ENCODE results near the gene MAP2K5.
A peak's percentile ranks its signal among the peaks of the same experiment; 100 is the strongest.

Gene MAP2K5

GRCh38 chr15:67822537-67823313 is 280.2 kb downstream of the MAP2K5 start:
- TF ChIP-seq, protein P1, sequence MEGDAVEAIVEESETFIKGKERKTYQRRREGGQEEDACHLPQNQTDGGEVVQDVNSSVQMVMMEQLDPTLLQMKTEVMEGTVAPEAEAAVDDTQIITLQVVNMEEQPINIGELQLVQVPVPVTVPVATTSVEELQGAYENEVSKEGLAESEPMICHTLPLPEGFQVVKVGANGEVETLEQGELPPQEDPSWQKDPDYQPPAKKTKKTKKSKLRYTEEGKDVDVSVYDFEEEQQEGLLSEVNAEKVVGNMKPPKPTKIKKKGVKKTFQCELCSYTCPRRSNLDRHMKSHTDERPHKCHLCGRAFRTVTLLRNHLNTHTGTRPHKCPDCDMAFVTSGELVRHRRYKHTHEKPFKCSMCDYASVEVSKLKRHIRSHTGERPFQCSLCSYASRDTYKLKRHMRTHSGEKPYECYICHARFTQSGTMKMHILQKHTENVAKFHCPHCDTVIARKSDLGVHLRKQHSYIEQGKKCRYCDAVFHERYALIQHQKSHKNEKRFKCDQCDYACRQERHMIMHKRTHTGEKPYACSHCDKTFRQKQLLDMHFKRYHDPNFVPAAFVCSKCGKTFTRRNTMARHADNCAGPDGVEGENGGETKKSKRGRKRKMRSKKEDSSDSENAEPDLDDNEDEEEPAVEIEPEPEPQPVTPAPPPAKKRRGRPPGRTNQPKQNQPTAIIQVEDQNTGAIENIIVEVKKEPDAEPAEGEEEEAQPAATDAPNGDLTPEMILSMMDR (IDR thresholded peaks at IDR 0.05; ENCODE audit: insufficient read depth, low read length, missing control alignments) = no peak
- ChIA-PET CTCF (interaction anchor here (0.6 to 1.2 kb wide), 2 partner anchors 360 to 376 kb away, joined by 3 read pairs; no protein-coding TSS in a partner anchor), POLR2A (no interaction called here)
- no peak overlapping the region for H3K4me3 ChIP-seq (ENCODE audit: low read depth, low read length)
- no peak for DNase-seq (ENCODE audit: low read depth, low spot score)

DNA sequence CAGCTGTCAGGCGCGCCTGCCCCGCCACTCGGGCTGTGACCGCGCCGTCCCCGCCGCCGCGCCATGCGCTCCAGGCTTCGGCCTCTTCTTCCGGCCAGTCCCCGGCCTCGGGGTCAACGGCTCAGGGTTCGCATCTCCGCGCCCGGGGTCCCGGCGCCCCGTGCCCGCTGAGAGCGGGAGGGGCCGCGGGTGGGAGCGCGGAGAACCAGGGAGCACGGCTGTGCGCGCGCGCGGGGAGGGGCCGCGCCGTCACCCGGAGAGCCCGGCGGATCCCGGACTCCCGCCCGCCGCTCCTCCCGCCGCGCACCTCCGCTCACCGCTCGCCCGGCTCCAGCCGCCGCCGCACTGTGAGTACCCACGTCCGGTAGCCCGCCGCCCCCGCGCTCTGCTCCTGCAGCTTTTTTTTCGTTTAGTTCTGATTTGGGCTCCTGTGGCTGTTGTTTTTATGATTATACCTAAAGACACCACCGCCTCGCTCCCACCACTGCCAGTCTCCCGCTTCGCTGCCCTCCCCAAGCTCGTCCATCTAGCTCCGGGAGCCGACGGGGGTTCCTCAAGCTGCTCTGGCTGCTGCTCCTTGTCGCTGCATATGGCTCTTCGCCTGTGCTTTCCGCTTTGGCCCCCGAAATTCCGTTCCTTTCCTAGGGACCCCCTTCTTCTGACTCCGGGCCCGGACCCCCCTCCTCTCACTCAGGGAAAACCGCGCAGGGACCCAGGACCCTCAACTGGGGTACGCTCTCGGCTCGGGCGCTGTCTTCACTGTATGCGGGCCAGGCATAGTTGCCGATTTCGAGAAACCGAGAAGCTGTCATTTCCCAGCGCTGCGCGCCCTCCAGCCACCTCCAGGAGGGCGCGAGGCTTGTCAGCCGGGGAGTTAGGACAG is 281.1 kb downstream of the MAP2K5 start:
- H3K4me3 ChIP-seq (ENCODE audit: low read depth, low read length) = no peak overlapping the region
- ChIA-PET CTCF (interaction anchor here (0.6 to 1.6 kb wide), 5 partner anchors 12 to 377 kb away, joined by 3 to 6 read pairs (median 3); no protein-coding TSS in a partner anchor), POLR2A (no interaction called here)
- TF ChIP-seq, protein P1 (IDR thresholded peaks at IDR 0.05; ENCODE audit: insufficient read depth, low read length, missing control alignments) = no peak
- no peak for DNase-seq (ENCODE audit: low read depth, low spot score)

DNA sequence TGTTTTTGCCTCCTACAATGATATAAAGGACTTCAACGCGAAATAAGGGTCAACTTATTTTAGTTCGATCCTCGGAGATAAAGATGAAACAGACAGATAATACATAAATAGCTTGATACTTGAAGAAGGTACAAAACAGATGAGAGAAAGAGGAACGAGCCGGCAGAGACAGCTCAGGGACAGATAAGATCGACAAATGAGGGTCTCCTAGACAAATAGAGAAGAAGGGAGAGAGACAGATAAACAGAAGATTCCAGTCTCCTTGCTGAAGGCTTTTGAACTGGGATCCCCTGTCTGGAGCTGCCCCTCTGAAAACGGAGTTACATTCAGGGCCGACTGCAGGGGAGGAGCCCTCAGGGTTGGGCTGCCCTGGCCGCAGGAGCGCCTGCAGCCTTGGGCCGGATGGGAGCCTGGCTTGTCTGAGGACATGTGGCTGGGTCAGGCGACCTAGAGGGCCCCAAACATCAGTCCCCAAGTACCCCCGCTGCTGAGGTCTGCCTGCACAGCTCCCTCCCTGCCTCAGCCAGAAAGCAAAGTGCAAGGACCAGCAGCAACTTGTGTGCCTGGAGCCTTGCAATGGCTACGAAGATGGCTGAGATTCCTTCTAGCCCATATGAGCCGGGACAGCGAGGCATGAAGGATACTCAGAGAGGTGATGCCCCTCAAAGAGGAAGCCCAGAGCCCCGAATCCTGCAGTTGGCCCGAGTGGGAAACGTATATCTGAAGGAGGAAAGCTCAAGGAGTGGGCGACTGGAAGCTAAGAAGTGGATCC is 281.9 kb downstream of the MAP2K5 start:
- ChIA-PET POLR2A (no interaction called here), CTCF (interaction anchor here (1.0 to 1.6 kb wide), 4 partner anchors 12 to 378 kb away, joined by 3 to 6 read pairs (median 4); no protein-coding TSS in a partner anchor)
- no peak overlapping the region for H3K4me3 ChIP-seq (ENCODE audit: low read depth, low read length)
- DNase-seq (ENCODE audit: low read depth, low spot score) = no peak
- TF ChIP-seq, protein P1 (IDR thresholded peaks at IDR 0.05; ENCODE audit: insufficient read depth, low read length, missing control alignments) = no peak

- ChIA-PET CTCF (interaction anchor here (0.5 to 1.6 kb wide), 3 partner anchors 11 to 63 kb away, joined by 3 to 6 read pairs (median 4); no protein-coding TSS in a partner anchor), POLR2A (no interaction called here)
- H3K4me3 ChIP-seq (ENCODE audit: low read depth, low read length) = peak within 1 kb of the TSS; percentile 23
- TF ChIP-seq, protein P1 (IDR thresholded peaks at IDR 0.05; ENCODE audit: insufficient read depth, low read length, missing control alignments) = no peak
- no peak for DNase-seq (ENCODE audit: low read depth, low spot score)
Measured at GRCh38 chr15:67824976-67825880, 282.7 kb downstream of the MAP2K5 start, which contains the start of gene SKOR1. SKOR1 (plus strand) TSS chr15:67825509; CDS start chr15:67825603, 94 bp downstream.

DNA sequence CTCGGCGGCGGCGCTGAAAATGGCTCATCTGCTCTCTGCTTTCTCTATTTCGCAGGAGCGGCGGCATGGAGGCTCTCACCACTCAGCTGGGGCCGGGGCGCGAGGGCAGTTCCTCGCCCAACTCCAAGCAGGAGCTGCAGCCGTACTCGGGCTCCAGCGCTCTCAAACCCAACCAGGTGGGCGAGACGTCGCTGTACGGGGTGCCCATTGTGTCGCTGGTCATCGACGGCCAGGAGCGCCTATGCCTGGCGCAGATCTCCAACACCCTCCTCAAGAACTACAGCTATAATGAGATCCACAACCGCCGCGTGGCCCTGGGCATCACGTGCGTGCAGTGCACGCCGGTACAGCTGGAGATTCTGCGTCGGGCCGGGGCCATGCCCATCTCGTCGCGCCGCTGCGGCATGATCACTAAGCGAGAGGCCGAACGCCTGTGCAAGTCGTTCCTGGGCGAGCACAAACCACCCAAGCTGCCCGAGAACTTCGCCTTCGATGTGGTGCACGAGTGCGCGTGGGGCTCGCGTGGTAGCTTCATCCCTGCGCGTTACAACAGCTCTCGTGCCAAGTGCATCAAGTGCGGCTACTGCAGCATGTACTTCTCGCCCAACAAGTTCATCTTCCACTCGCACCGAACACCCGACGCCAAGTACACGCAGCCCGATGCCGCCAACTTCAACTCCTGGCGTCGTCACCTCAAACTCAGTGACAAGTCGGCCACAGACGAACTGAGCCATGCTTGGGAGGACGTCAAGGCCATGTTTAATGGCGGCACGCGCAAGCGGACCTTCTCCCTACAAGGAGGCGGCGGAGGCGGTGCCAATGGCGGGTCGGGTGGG is 283.6 kb downstream of the MAP2K5 start:
- H3K4me3 ChIP-seq (ENCODE audit: low read depth, low read length) = no peak overlapping the region
- no peak for DNase-seq (ENCODE audit: low read depth, low spot score)
- ChIA-PET POLR2A (no interaction called here), CTCF (interaction anchor here (0.5 to 2.2 kb wide), 2 partner anchors 11 to 63 kb away, joined by 4 to 6 read pairs; no protein-coding TSS in a partner anchor)
- TF ChIP-seq, protein P1 (IDR thresholded peaks at IDR 0.05; ENCODE audit: insufficient read depth, low read length, missing control alignments) = no peak

Measured in AG04449 (cell line).